Endothelial cell of umbilical vein (primary cell): ENCODE results near the gene SNN.

Experiments
- CTCF ChIP-seq, 2 donors: IDR thresholded peaks; 1 replicate in 1 of 2; 2 replicates in 1 of 2; pipeline ENCODE4 v1.5.1; 2011; ENCODE audit warnings: low read length in 2 of 2, mild to moderate bottlenecking in 2 of 2, moderate library complexity in 2 of 2, control low read depth in 1 of 2, inconsistent platforms in 1 of 2, low read depth in 1 of 2; ENCODE audit not compliant: insufficient read depth in 1 of 2; ENCODE audit errors: extremely low read depth in 1 of 2
- EZH2 ChIP-seq: IDR thresholded peaks from 2 replicates; pipeline ENCODE4 v1.6.1; 2012; ENCODE audit warnings: borderline replicate concordance, low read depth, mild to moderate bottlenecking, moderate library complexity, low read length, inconsistent platforms; ENCODE audit not compliant: severe bottlenecking
- FOS ChIP-seq: IDR thresholded peaks from 2 replicates; pipeline ENCODE4 v1.6.1; 2011; ENCODE audit warnings: mild to moderate bottlenecking, low read length, moderate library complexity, borderline replicate concordance; ENCODE audit not compliant: insufficient read depth
- JUN ChIP-seq: IDR thresholded peaks from 2 replicates; pipeline ENCODE4 v1.6.1; 2011; ENCODE audit warnings: borderline replicate concordance, low read depth; ENCODE audit not compliant: insufficient read length, insufficient read depth
- MAX ChIP-seq: IDR thresholded peaks from 2 replicates; pipeline ENCODE4 v1.6.1; 2011; ENCODE audit not compliant: insufficient read depth, insufficient read length
- MYC ChIP-seq: IDR thresholded peaks from one replicate; pipeline ENCODE4 v1.6.1; 2011; ENCODE audit warnings: mild to moderate bottlenecking, low read depth, low read length
- POLR2A ChIP-seq: IDR thresholded peaks from 2 replicates; pipeline ENCODE4 v1.6.1; 2012; ENCODE audit warnings: low read depth, mild to moderate bottlenecking, control low read depth, low read length
- POLR2AphosphoS5 ChIP-seq: IDR thresholded peaks from 2 replicates; pipeline ENCODE4 v1.6.1; 2012; ENCODE audit warnings: low read depth, mild to moderate bottlenecking, control low read depth, low read length, moderate library complexity; ENCODE audit not compliant: insufficient read depth

GRCh38 chr16:11674818-11675560, 6.7 kb downstream of the SNN start:
- TF ChIP-seq EZH2 (no peak), CTCF (IDR thresholded peaks at IDR 0.05; ENCODE audit: extremely low read depth in 1 of 2, insufficient read depth in 1 of 2, low read depth in 1 of 2, low read length in 2 of 2) (no peak), POLR2A (no peak), MAX (no peak), FOS (no peak), POLR2AphosphoS5 (no peak), JUN (no peak), MYC (no peak)
